MCF 10A (cell line): ENCODE measurements around the gene NOL6. TPM values are rescaled to one million over a fixed set of nuclear protein-coding genes. Genes with fewer than 3 reads are reported as not detected.

Experiments used
- BruUV-seq: library from RNA; stranded (reverse); fragments of 400-500 nt; replicated peaks from 2 replicates; lab custom pipeline; 2021; lab: Mats Ljungman, UMichigan
- CTCF ChIA-PET: fragments of 300-600 bp; sonication (Branson Sonifier 250); formaldehyde crosslinking; extraction: SDS; loops from one replicate; lab custom pipeline; 2021; ENCODE audit warnings: antibody characterized with exemption, inconsistent platforms; lab: Yijun Ruan, JAX
- POLR2A ChIA-PET: fragments of 300-600, 350-650 bp; sonication (Branson Sonifier 250); formaldehyde crosslinking; extraction: SDS; loops from one replicate; lab custom pipeline; 2020; ENCODE audit warnings: antibody characterized with exemption, inconsistent platforms; lab: Yijun Ruan, JAX
- DNase-seq: peaks from one replicate; pipeline ENCODE4 v3.0.0-alpha.2; 2018; ENCODE audit not compliant: unreplicated experiment
- H3K27ac Mint-ChIP-seq: one replicate; pipeline ENCODE4 v1.8.0; 2022; ENCODE audit warnings: mild to moderate bottlenecking, low read depth, mixed read lengths; ENCODE audit not compliant: unreplicated experiment
- H3K27me3 Mint-ChIP-seq: one replicate; pipeline ENCODE4 v1.8.0; 2022; ENCODE audit warnings: mixed read lengths; ENCODE audit not compliant: insufficient read depth, unreplicated experiment
- H3K36me3 Mint-ChIP-seq: one replicate; pipeline ENCODE4 v1.8.0; 2022; ENCODE audit warnings: mild to moderate bottlenecking, moderate library complexity, mixed read lengths; ENCODE audit not compliant: insufficient read depth, unreplicated experiment
- H3K4me1 Mint-ChIP-seq: one replicate; pipeline ENCODE4 v1.8.0; 2022; ENCODE audit warnings: mixed read lengths; ENCODE audit not compliant: insufficient read depth, unreplicated experiment
- H3K4me3 Mint-ChIP-seq: one replicate; pipeline ENCODE4 v1.8.0; 2022; ENCODE audit warnings: mild to moderate bottlenecking, moderate library complexity, mixed read lengths; ENCODE audit not compliant: unreplicated experiment
- H3K9me3 Mint-ChIP-seq: one replicate; pipeline ENCODE4 v1.8.0; 2022; ENCODE audit warnings: mixed read lengths; ENCODE audit not compliant: unreplicated experiment
- CTCF ChIP-seq: fragments of 200-600 bp; IDR thresholded peaks from one replicate; pipeline ENCODE4 v1.8.0; 2022; ENCODE audit warnings: antibody characterized with exemption, mild to moderate bottlenecking; ENCODE audit not compliant: unreplicated experiment
- intact Hi-C: fragments of 100-400 bp; cut with micrococcal nuclease; formaldehyde crosslinking; loops from 2 replicates; pipeline ENCODE4 v1.14.1; 2022
- total RNA-seq: library from RNA; stranded (reverse); gene quantifications from 2 replicates; pipeline ENCODE4 v1.2.3, GENCODE V29; 2022

The NOL6 gene
- total RNA-seq, 1 experiment from 2014 or later = 48.6 TPM

- no TSS peak for BruUV-seq
- Mint-ChIP-seq H3K27ac (no peak overlapping the region), H3K27me3 (no peaks in the 10 kb centered on the region), H3K4me3 (no peak overlapping the region), H3K4me1 (peaks cover 49% of the 10 kb centered on the region), H3K9me3 (no peaks in the 10 kb centered on the region), H3K36me3 (no peaks in the 10 kb centered on the region)
- CTCF ChIA-PET = interaction anchor here (0.6 to 3.7 kb wide), 4 partner anchors 12 to 37 kb away, joined by 3 to 23 read pairs (median 4); no protein-coding TSS in a partner anchor
- no peak for DNase-seq
- POLR2A ChIA-PET = interaction anchor here (1.4 kb wide), 1 partner anchor 34 kb away, joined by 4 read pairs; the partner anchor contains the start of gene NOL6
- intact Hi-C loops = no loop called here
- no peak for TF ChIP-seq CTCF
Observed at GRCh38 chr9:33440204-33440603, 33.5 kb downstream of the NOL6 start.

GRCh38 chr9:33439731-33440130, 34.0 kb downstream of the NOL6 start:
- Mint-ChIP-seq H3K4me3 (no peak overlapping the region), H3K9me3 (no peaks in the 10 kb centered on the region), H3K4me1 (peaks cover 44% of the 10 kb centered on the region), H3K27ac (no peak overlapping the region), H3K36me3 (no peaks in the 10 kb centered on the region), H3K27me3 (no peaks in the 10 kb centered on the region)
- DNase-seq = no peak
- intact Hi-C loops = no loop called here
- ChIA-PET POLR2A (interaction anchor here (0.6 to 1.4 kb wide), 3 partner anchors 8 to 34 kb away, joined by 3 to 4 read pairs (median 3); partner anchors contain the start of gene NOL6), CTCF (interaction anchor here (0.6 to 3.7 kb wide), 4 partner anchors 13 to 37 kb away, joined by 3 to 23 read pairs (median 4); no protein-coding TSS in a partner anchor)
- no peak for TF ChIP-seq CTCF
- BruUV-seq = no TSS peak

- TF ChIP-seq CTCF = no peak
- no TSS peak for BruUV-seq
- H3K36me3 Mint-ChIP-seq = no peaks in the 10 kb centered on the region
- H3K4me1 Mint-ChIP-seq = peaks cover 40% of the 10 kb centered on the region
- DNase-seq = no peak
- no peak overlapping the region for H3K4me3 Mint-ChIP-seq
- intact Hi-C loops = no loop called here
- no peaks in the 10 kb centered on the region for H3K9me3 Mint-ChIP-seq
- no peaks in the 10 kb centered on the region for H3K27me3 Mint-ChIP-seq
- CTCF ChIA-PET = interaction anchor here (0.8 to 1.9 kb wide), 3 partner anchors 26 to 36 kb away, joined by 3 to 4 read pairs (median 4); no protein-coding TSS in a partner anchor
- POLR2A ChIA-PET = interaction anchor here (0.6 to 1.4 kb wide), 4 partner anchors 8 to 208 kb away, joined by 3 to 4 read pairs (median 3); partner anchors contain the start of gene NOL6
- H3K27ac Mint-ChIP-seq = no peak overlapping the region
Observed at GRCh38 chr9:33438926-33439680, 34.6 kb downstream of the NOL6 start.

GRCh38 chr9:33437898-33438297, 35.8 kb downstream of the NOL6 start:
- no peak overlapping the region for H3K4me3 Mint-ChIP-seq
- no peak for TF ChIP-seq CTCF
- H3K27ac Mint-ChIP-seq = no peak overlapping the region
- H3K4me1 Mint-ChIP-seq = peaks cover 32% of the 10 kb centered on the region
- H3K36me3 Mint-ChIP-seq = no peaks in the 10 kb centered on the region
- POLR2A ChIA-PET = interaction anchor here (1.0 kb wide), 1 partner anchor 36 kb away, joined by 3 read pairs; the partner anchor contains the start of gene NOL6
- intact Hi-C loops = no loop called here
- no peaks in the 10 kb centered on the region for H3K27me3 Mint-ChIP-seq
- CTCF ChIA-PET = interaction anchor here (0.8 to 2.4 kb wide), 6 partner anchors 10 to 34 kb away, joined by 3 to 12 read pairs (median 4); no protein-coding TSS in a partner anchor
- no peaks in the 10 kb centered on the region for H3K9me3 Mint-ChIP-seq
- DNase-seq = no peak
- no TSS peak for BruUV-seq
